ENCODE measurements around the gene CCDC167. TPM values are rescaled to one million over a fixed set of nuclear protein-coding genes. Genes with fewer than 3 reads are reported as not detected.

The CCDC167 gene
- total and polyA plus RNA-seq, 10 of the 15 experiments (the other 5 are each of a cell fraction or from before 2014, with no cell fraction given) = 74.9 to 380 (median 137) TPM

- no peaks in the 10 kb centered on the region for H3K27me3 ChIP-seq (replicated peaks in 1 of 2; ENCODE audit: control insufficient read depth in 2 of 2, insufficient read depth in 2 of 2, low read length in 1 of 2)
- H3K9me3 ChIP-seq (replicated peaks; ENCODE audit: control insufficient read depth, insufficient read depth, low read length) = no peaks in the 10 kb centered on the region
- 79% methylated on average over 12 of the region's 12 CpGs for WGBS (ENCODE audit: insufficient coverage, insufficient replicate concordance, low lambda C conversion rate, missing lambda C conversion rate)
- CTCF ChIA-PET = interaction anchor here (0.9 kb wide), 1 partner anchor 10 kb away, joined by 4 read pairs; no protein-coding TSS in a partner anchor
- H3K27ac ChIP-seq (ENCODE audit: control insufficient read depth, insufficient read depth) = no peak overlapping the region
- in situ Hi-C loops (cut with MboI) = no loop called here
- ATAC-seq (no peak), DNase-seq (ENCODE audit: low read depth, low spot score) (no peak), FAIRE-seq (no peak)
- POLR2A ChIA-PET = no interaction called here
- no peak for TF ChIP-seq E2F4 (IDR thresholded peaks at IDR 0.05; ENCODE audit: low read depth, low read length)
- TF ChIP-seq TCF12 (IDR thresholded peaks at IDR 0.05; ENCODE audit: low read depth, low read length) = no peak
- TF ChIP-seq LARP7 (IDR thresholded peaks at IDR 0.05) = no peak
- no peak for TF ChIP-seq JUNB (IDR thresholded peaks at IDR 0.05)
- TF ChIP-seq EGR1 (IDR thresholded peaks at IDR 0.05; ENCODE audit: borderline replicate concordance in 1 of 2, low read depth in 2 of 2, low read length in 2 of 2) = no peak
- TF ChIP-seq SIX5 (IDR thresholded peaks at IDR 0.05; ENCODE audit: low read depth, low read length, severe bottlenecking) = no peak
- no peak for TF ChIP-seq NFXL1 (IDR thresholded peaks at IDR 0.05; ENCODE audit: borderline replicate concordance)
- TF ChIP-seq ZBTB40 (IDR thresholded peaks at IDR 0.05; ENCODE audit: borderline replicate concordance) = no peak
- TF ChIP-seq NKRF (conservative IDR thresholded peaks at IDR 0.05) = no peak
- TF ChIP-seq ZNF384 (IDR thresholded peaks at IDR 0.05; ENCODE audit: borderline replicate concordance, low read depth, low read length) = no peak
- no peak for TF ChIP-seq EP300 (IDR thresholded peaks at IDR 0.05; ENCODE audit: borderline replicate concordance in 1 of 2, control insufficient read depth in 1 of 2, low read depth in 2 of 2, low read length in 2 of 2)
- peaks cover 28% of the 10 kb centered on the region for H3K4me1 ChIP-seq (ENCODE audit: control insufficient read depth, insufficient read depth, low read length)
- H3K4me2 ChIP-seq (ENCODE audit: control insufficient read depth, insufficient read depth) = no peak overlapping the region
- no TSS peak for BruUV-seq (replicated peaks)
- no peaks in the 10 kb centered on the region for H4K20me1 ChIP-seq (ENCODE audit: control insufficient read depth, insufficient read depth)
- H2AFZ ChIP-seq (ENCODE audit: control insufficient read depth, low read depth, low read length) = no peak overlapping the region
- no peak overlapping the region for H3K9ac ChIP-seq (ENCODE audit: control insufficient read depth, insufficient read depth, low read length)
- no peak overlapping the region for H3K4me3 ChIP-seq
- SMC1A ChIA-PET (ENCODE audit: uncharacterized antibody, unreplicated experiment) = interaction anchor here (1.0 to 3.1 kb wide), 5 partner anchors 10 to 25 kb away, joined by 3 to 8 read pairs (median 4); partner anchors contain the start of gene CCDC167
- intact Hi-C loops (cut with micrococcal nuclease; ENCODE audit: unreplicated experiment) = no loop called here
- RAD21 ChIA-PET (ENCODE audit: unreplicated experiment) = interaction anchor here (1.1 to 1.6 kb wide), 3 partner anchors 10 to 43 kb away, joined by 3 to 5 read pairs (median 5); no protein-coding TSS in a partner anchor
- H3K36me3 ChIP-seq (ENCODE audit: control insufficient read depth in 2 of 2, insufficient read depth in 2 of 2, low read length in 1 of 2) = no peaks in the 10 kb centered on the region
- no peaks in the 10 kb centered on the region for H3K79me2 ChIP-seq (ENCODE audit: control insufficient read depth, insufficient read depth, low read length)
Measured at GRCh38 chr6:37512400-37513011, 12.8 kb upstream of the CCDC167 start.
